HG03378 (cell line): ENCODE data around the gene LDLRAD3.

Experiments
- ATAC-seq: cut with Tn5 transposase; IDR thresholded peaks from one replicate; pipeline ENCODE4 v1.9.1; 2021; ENCODE audit warnings: mild to moderate bottlenecking, moderate library complexity; ENCODE audit not compliant: unreplicated experiment

The LDLRAD3 gene

GRCh38 chr11:36229091-36229705 is 285.3 kb downstream of the LDLRAD3 start:
- no peak for ATAC-seq

GRCh38 chr11:36230779-36231699 is 287.2 kb downstream of the LDLRAD3 start:
- no peak for ATAC-seq

GRCh38 chr11:36233204-36233603 is 289.3 kb downstream of the LDLRAD3 start:
- ATAC-seq, result no peak

- ATAC-seq, result no peak
Observed at GRCh38 chr11:36234825-36235224, 291.0 kb downstream of the LDLRAD3 start.

GRCh38 chr11:36235750-36236149 is 291.9 kb downstream of the LDLRAD3 start:
- ATAC-seq, result no peak

- ATAC-seq, result no peak
Observed at GRCh38 chr11:36237391-36237790, 293.5 kb downstream of the LDLRAD3 start.

- ATAC-seq, result no peak
Observed at GRCh38 chr11:36238036-36238631, 294.3 kb downstream of the LDLRAD3 start.

GRCh38 chr11:36238881-36239280 is 295.0 kb downstream of the LDLRAD3 start:
- ATAC-seq, result no peak

- no peak for ATAC-seq
Observed at GRCh38 chr11:36239636-36240035, 295.8 kb downstream of the LDLRAD3 start.

GRCh38 chr11:36240173-36240572 is 296.3 kb downstream of the LDLRAD3 start:
- ATAC-seq, result no peak

GRCh38 chr11:36240801-36241200 is 296.9 kb downstream of the LDLRAD3 start:
- no peak for ATAC-seq

GRCh38 chr11:36241497-36241896 is 297.6 kb downstream of the LDLRAD3 start:
- ATAC-seq, result no peak

GRCh38 chr11:36243641-36244040 is 299.8 kb downstream of the LDLRAD3 start:
- ATAC-seq, result no peak

- ATAC-seq, result no peak
Observed at GRCh38 chr11:36247493-36247892, 303.6 kb downstream of the LDLRAD3 start.

- no peak for ATAC-seq
Observed at GRCh38 chr11:36248436-36248835, 304.6 kb downstream of the LDLRAD3 start.

GRCh38 chr11:36249246-36249645 is 305.4 kb downstream of the LDLRAD3 start:
- ATAC-seq, result peak; percentile 64

- ATAC-seq, result no peak
Observed at GRCh38 chr11:36251823-36252222, 308.0 kb downstream of the LDLRAD3 start.

- no peak for ATAC-seq
Observed at GRCh38 chr11:36253238-36253637, 309.4 kb downstream of the LDLRAD3 start.

GRCh38 chr11:36254713-36255112 is 310.9 kb downstream of the LDLRAD3 start:
- ATAC-seq, result no peak

GRCh38 chr11:36257351-36257750 is 313.5 kb downstream of the LDLRAD3 start:
- ATAC-seq, result no peak

GRCh38 chr11:36258730-36259360 is 315.0 kb downstream of the LDLRAD3 start:
- ATAC-seq, result no peak
